K562 (cell line): Measurements from ENCODE around the gene LCA5L. TPM values are rescaled to one million over a fixed set of nuclear protein-coding genes. Genes with fewer than 3 reads are reported as not detected.
A peak's percentile ranks its signal among the peaks of the same experiment; 100 is the strongest.

Experiments used
- C11orf30 ChIP-seq: fragments of 450-650 bp; IDR thresholded peaks from 2 replicates; pipeline ENCODE4 v1.6.1; 2016; ENCODE audit warnings: low read depth, mild to moderate bottlenecking
- CBX3 ChIP-seq, 2 experiments: IDR thresholded peaks; 1 replicate in 1 of 2; 2 replicates in 1 of 2; pipeline ENCODE4 v1.6.1; 2012; ENCODE audit warnings: inconsistent platforms in 2 of 2, low read length in 2 of 2, borderline replicate concordance in 1 of 2, control low read depth in 1 of 2
- CHCHD3 ChIP-seq: fragments of 250-450 bp; sonication (Bioruptor Pico); IDR thresholded peaks from 2 replicates; pipeline ENCODE4 v2.1.2; 2022; ENCODE audit warnings: mild to moderate bottlenecking
- CHD2 ChIP-seq: IDR thresholded peaks from 2 replicates; pipeline ENCODE4 v1.6.1; 2011; ENCODE audit warnings: low read depth, low read length
- DPF2 ChIP-seq: fragments of 450-650 bp; IDR thresholded peaks from 2 replicates; pipeline ENCODE4 v1.6.1; 2016
- ERF ChIP-seq: fragments of 450-650 bp; formaldehyde crosslinking; IDR thresholded peaks from 2 replicates; pipeline ENCODE4 v1.4.0; 2020; ENCODE audit warnings: mild to moderate bottlenecking, mixed read lengths
- GTF2F1 ChIP-seq: IDR thresholded peaks from 2 replicates; pipeline ENCODE4 v1.6.1; 2011; ENCODE audit warnings: low read depth, low read length, improper control_type of control experiment
- HMGN3 ChIP-seq: IDR thresholded peaks from 2 replicates; pipeline ENCODE4 v1.6.1; 2011; ENCODE audit warnings: borderline replicate concordance, low read depth, mild to moderate bottlenecking, mixed read lengths, low read length; ENCODE audit not compliant: insufficient read length; ENCODE audit errors: extremely low read depth
- L3MBTL2 ChIP-seq: fragments of 450-650 bp; IDR thresholded peaks from 2 replicates; pipeline ENCODE4 v1.6.1; 2016; ENCODE audit warnings: mild to moderate bottlenecking, moderate library complexity
- MAFF ChIP-seq: IDR thresholded peaks from 2 replicates; pipeline ENCODE4 v1.6.1; 2012; ENCODE audit warnings: low read length, improper control_type of control experiment
- MBD2 ChIP-seq: sonication (generic); IDR thresholded peaks from 2 replicates; pipeline ENCODE4 v1.6.1; 2016; ENCODE audit warnings: low read depth, borderline replicate concordance
- PHF20 ChIP-seq: fragments of 450-650 bp; IDR thresholded peaks from 2 replicates; pipeline ENCODE4 v1.6.1; 2018; ENCODE audit not compliant: partially characterized antibody
- POLR2AphosphoS5 ChIP-seq: IDR thresholded peaks from 2 replicates; pipeline ENCODE4 v1.6.1; 2011; ENCODE audit warnings: mild to moderate bottlenecking, low read depth, low read length, moderate library complexity; ENCODE audit not compliant: control insufficient read depth, insufficient read depth
- RNF2 ChIP-seq: sonication (generic); IDR thresholded peaks from 2 replicates; pipeline ENCODE4 v1.6.1; 2016
- SAFB ChIP-seq: fragments of 200-400 bp; formaldehyde crosslinking; IDR thresholded peaks from 2 replicates; pipeline ENCODE4 v1.6.1; 2017; ENCODE audit warnings: low read depth, low read length, borderline replicate concordance
- SIN3A ChIP-seq, 2 experiments: fragments of 150-350 bp in 1 of 2; IDR thresholded peaks; 2 replicates each; pipeline ENCODE4 v1.6.1; 2011 to 2016; ENCODE audit warnings: borderline replicate concordance in 2 of 2, low read depth in 2 of 2, low read length in 2 of 2, mild to moderate bottlenecking in 2 of 2, moderate library complexity in 2 of 2; ENCODE audit not compliant: control insufficient read depth in 1 of 2
- SMARCA4 ChIP-seq: fragments of 450-650 bp; IDR thresholded peaks from 2 replicates; pipeline ENCODE4 v1.6.1; 2016
- SMARCC2 ChIP-seq: fragments of 450-650 bp; IDR thresholded peaks from 2 replicates; pipeline ENCODE4 v1.6.1; 2017; ENCODE audit warnings: antibody characterized with exemption, moderate library complexity, mild to moderate bottlenecking, low read depth
- ZNF589 ChIP-seq: fragments of 200-800 bp; sonication (Bioruptor generic); IDR thresholded peaks from 2 replicates; pipeline ENCODE4 v1.6.1; 2016; ENCODE audit warnings: low read depth, missing genetic modification characterization, missing compliant biosample characterization
- polyA plus RNA-seq, 8 experiments: library from polyadenylated mRNA; depleted of rRNA in 4 of 8; stranded (reverse) in 5 of 8; unstranded in 3 of 8; fragments of >200 nt; fragmentation: Nextera tagmentation in 2 of 8; fragmentation: Illumina TruSeq in 1 of 8; extraction: Ambion mirVana in 2 of 8; extraction: Trizol in 1 of 8; gene quantifications; 2 replicates each; pipeline versions ENCODE4 v1.2.1 to v1.2.3, GENCODE V29; 2011 to 2014; ENCODE audit warnings: inconsistent platforms in 1 of 8, missing spikeins in 1 of 8
- total RNA-seq, 7 experiments: library from RNA; depleted of rRNA in 6 of 7; stranded (reverse); fragments of >200 nt in 6 of 7; fragmentation: Illumina TruSeq in 2 of 7; extraction: Trizol in 2 of 7; gene quantifications; 2 replicates each; pipeline versions ENCODE4 v1.2.1 to v1.2.3, GENCODE V29; 2011 to 2021; ENCODE audit warnings: low replicate concordance in 1 of 7
- TF ChIP-seq, protein P1 (sequence below): sonication (generic); formaldehyde crosslinking; IDR thresholded peaks from 2 replicates; pipeline ENCODE4 v1.8.0; 2022; ENCODE audit warnings: mild to moderate bottlenecking, missing genetic modification reagents, borderline replicate concordance
- TF ChIP-seq, protein P2 (sequence below): fragments of 450-650 bp; IDR thresholded peaks from 2 replicates; pipeline ENCODE4 v1.7.1; 2018; ENCODE audit warnings: mild to moderate bottlenecking, low read depth; ENCODE audit not compliant: partially characterized antibody
- TF ChIP-seq, protein P3 (sequence below): fragments of 450-650 bp; IDR thresholded peaks from 2 replicates; pipeline ENCODE4 v1.6.1; 2016; ENCODE audit warnings: missing biosample characterization, missing genetic modification characterization
- TF ChIP-seq, protein P4 (sequence below): fragments of 450-650 bp; IDR thresholded peaks from 2 replicates; pipeline ENCODE4 v1.6.1; 2014; ENCODE audit warnings: low read depth, mild to moderate bottlenecking, moderate library complexity, borderline replicate concordance

LCA5L gene
- total and polyA plus RNA-seq, 9 of the 15 experiments (the other 6 are each of a cell fraction or from before 2014, with no cell fraction given): 1.8 to 4.9 (median 3.8) TPM

DNA sequence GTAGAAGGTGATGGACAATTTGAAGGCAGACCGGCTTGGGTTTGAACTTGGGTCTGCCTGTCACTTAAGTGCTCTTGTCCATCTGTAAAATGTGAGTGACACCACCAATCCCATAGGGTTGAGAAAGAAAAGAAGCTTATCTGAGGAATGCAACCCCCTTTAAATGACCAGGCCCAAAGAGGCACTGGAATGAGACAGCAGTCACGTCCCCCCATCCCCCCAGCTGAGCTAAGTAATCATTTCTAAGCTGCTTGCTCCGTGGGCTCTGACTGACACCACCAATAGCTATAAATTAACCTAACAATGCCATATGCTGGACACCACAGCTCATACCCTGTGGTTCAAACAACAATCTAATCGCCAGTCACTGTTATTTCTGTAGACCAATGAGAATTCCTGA, 15.1 kb downstream of the LCA5L start (continued):
- TF ChIP-seq, protein P1, sequence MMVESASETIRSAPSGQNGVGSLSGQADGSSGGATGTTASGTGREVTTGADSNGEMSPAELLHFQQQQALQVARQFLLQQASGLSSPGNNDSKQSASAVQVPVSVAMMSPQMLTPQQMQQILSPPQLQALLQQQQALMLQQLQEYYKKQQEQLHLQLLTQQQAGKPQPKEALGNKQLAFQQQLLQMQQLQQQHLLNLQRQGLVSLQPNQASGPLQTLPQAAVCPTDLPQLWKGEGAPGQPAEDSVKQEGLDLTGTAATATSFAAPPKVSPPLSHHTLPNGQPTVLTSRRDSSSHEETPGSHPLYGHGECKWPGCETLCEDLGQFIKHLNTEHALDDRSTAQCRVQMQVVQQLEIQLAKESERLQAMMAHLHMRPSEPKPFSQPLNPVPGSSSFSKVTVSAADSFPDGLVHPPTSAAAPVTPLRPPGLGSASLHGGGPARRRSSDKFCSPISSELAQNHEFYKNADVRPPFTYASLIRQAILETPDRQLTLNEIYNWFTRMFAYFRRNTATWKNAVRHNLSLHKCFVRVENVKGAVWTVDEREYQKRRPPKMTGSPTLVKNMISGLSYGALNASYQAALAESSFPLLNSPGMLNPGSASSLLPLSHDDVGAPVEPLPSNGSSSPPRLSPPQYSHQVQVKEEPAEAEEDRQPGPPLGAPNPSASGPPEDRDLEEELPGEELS (CRISPR knock-in tag): no peak
- no peak for TF ChIP-seq ERF (CRISPR knock-in tag)
- TF ChIP-seq, protein P2, sequence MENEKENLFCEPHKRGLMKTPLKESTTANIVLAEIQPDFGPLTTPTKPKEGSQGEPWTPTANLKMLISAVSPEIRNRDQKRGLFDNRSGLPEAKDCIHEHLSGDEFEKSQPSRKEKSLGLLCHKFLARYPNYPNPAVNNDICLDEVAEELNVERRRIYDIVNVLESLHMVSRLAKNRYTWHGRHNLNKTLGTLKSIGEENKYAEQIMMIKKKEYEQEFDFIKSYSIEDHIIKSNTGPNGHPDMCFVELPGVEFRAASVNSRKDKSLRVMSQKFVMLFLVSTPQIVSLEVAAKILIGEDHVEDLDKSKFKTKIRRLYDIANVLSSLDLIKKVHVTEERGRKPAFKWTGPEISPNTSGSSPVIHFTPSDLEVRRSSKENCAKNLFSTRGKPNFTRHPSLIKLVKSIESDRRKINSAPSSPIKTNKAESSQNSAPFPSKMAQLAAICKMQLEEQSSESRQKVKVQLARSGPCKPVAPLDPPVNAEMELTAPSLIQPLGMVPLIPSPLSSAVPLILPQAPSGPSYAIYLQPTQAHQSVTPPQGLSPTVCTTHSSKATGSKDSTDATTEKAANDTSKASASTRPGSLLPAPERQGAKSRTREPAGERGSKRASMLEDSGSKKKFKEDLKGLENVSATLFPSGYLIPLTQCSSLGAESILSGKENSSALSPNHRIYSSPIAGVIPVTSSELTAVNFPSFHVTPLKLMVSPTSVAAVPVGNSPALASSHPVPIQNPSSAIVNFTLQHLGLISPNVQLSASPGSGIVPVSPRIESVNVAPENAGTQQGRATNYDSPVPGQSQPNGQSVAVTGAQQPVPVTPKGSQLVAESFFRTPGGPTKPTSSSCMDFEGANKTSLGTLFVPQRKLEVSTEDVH: no peak
- TF ChIP-seq POLR2AphosphoS5: peak; percentile 75; the same call in 1 of the 2 replicates
- TF ChIP-seq SMARCC2: peak; percentile 65; the same call in 1 of the 2 replicates
- no peak for TF ChIP-seq HMGN3
- TF ChIP-seq SMARCA4: peak; percentile 71
- TF ChIP-seq DPF2: peak; percentile 93
- no peak for TF ChIP-seq CHCHD3 (CRISPR knock-in tag)
- peak; percentile 32; the same call in 1 of the 2 replicates for TF ChIP-seq MBD2
- no peak for TF ChIP-seq ZNF589 (CRISPR knock-in tag)
- 0 out of 4 replicates have a peak, but pooled peaks of 1 of the 2 experiments have one; percentile 20 for TF ChIP-seq SIN3A (IDR thresholded peaks at IDR 0.05; ENCODE audit: borderline replicate concordance in 2 of 2, control insufficient read depth in 1 of 2, low read depth in 2 of 2, low read length in 2 of 2)
- TF ChIP-seq, protein P3, sequence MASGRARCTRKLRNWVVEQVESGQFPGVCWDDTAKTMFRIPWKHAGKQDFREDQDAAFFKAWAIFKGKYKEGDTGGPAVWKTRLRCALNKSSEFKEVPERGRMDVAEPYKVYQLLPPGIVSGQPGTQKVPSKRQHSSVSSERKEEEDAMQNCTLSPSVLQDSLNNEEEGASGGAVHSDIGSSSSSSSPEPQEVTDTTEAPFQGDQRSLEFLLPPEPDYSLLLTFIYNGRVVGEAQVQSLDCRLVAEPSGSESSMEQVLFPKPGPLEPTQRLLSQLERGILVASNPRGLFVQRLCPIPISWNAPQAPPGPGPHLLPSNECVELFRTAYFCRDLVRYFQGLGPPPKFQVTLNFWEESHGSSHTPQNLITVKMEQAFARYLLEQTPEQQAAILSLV (tag): no peak
- no peak for TF ChIP-seq GTF2F1
- TF ChIP-seq SAFB: no peak
- TF ChIP-seq C11orf30: peak; percentile 55; the same call in 1 of the 2 replicates
- TF ChIP-seq CBX3 (IDR thresholded peaks at IDR 0.05; ENCODE audit: borderline replicate concordance in 1 of 2, low read length in 2 of 2): peak in 1 of 2 experiments; percentile 61; a peak in 1 of 3 replicates
- TF ChIP-seq RNF2: peak; percentile 57; the same call in 1 of the 2 replicates
- TF ChIP-seq CHD2: 0 out of 2 replicates have a peak, but pooled peaks have one; percentile 34
- TF ChIP-seq PHF20: no peak
- TF ChIP-seq, protein P4, sequence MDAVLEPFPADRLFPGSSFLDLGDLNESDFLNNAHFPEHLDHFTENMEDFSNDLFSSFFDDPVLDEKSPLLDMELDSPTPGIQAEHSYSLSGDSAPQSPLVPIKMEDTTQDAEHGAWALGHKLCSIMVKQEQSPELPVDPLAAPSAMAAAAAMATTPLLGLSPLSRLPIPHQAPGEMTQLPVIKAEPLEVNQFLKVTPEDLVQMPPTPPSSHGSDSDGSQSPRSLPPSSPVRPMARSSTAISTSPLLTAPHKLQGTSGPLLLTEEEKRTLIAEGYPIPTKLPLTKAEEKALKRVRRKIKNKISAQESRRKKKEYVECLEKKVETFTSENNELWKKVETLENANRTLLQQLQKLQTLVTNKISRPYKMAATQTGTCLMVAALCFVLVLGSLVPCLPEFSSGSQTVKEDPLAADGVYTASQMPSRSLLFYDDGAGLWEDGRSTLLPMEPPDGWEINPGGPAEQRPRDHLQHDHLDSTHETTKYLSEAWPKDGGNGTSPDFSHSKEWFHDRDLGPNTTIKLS: no peak
- no peak; the same call in 1 of the 2 replicates for TF ChIP-seq L3MBTL2
- peak; percentile 6; the same call in 1 of the 2 replicates for TF ChIP-seq MAFF
